ENCODE results near the gene FBXO36. TPM values are rescaled to one million over a fixed set of nuclear protein-coding genes. Genes with fewer than 3 reads are reported as not detected.

Gene FBXO36
- total and polyA plus RNA-seq, 2 of the 13 experiments (the other 11 are each of a cell fraction or from before 2014, with no cell fraction given), result 2.8 TPM

GRCh38 chr2:229921101-229921891 lies 1.0 kb upstream of the FBXO36 start (continued):
- TF ChIP-seq ZNF784 (CRISPR knock-in tag; IDR thresholded peaks at IDR 0.05; ENCODE audit: borderline replicate concordance), result no peak
- TF ChIP-seq KLF15 (CRISPR knock-in tag; IDR thresholded peaks at IDR 0.05; ENCODE audit: borderline replicate concordance), result no peak
- no peak for TF ChIP-seq FOXP1 (IDR thresholded peaks at IDR 0.05)
- TF ChIP-seq FOXP1 (CRISPR knock-in tag; IDR thresholded peaks at IDR 0.05), result no peak
- TF ChIP-seq FIP1L1 (IDR thresholded peaks at IDR 0.05; ENCODE audit: borderline replicate concordance, insufficient read depth, low read depth, low read length), result no peak
- TF ChIP-seq ZNF616 (CRISPR knock-in tag; IDR thresholded peaks at IDR 0.05; ENCODE audit: low read depth), result no peak
- no peak for TF ChIP-seq ISL2 (CRISPR knock-in tag; IDR thresholded peaks at IDR 0.05)
- TF ChIP-seq RNF219 (CRISPR knock-in tag; IDR thresholded peaks at IDR 0.05), result no peak
- no peak for TF ChIP-seq STAT5B (CRISPR knock-in tag; IDR thresholded peaks at IDR 0.05)
- peak; percentile 81 for TF ChIP-seq HDAC1 (CRISPR knock-in tag; IDR thresholded peaks at IDR 0.05)
- TF ChIP-seq, protein P1, sequence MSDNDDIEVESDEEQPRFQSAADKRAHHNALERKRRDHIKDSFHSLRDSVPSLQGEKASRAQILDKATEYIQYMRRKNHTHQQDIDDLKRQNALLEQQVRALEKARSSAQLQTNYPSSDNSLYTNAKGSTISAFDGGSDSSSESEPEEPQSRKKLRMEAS (IDR thresholded peaks at IDR 0.05), result 0 out of 2 replicates have a peak, but pooled peaks have one; percentile 39
- peak; percentile 98 for TF ChIP-seq SIN3A (IDR thresholded peaks at IDR 0.05; ENCODE audit: borderline replicate concordance, low read depth, low read length)
- peak; percentile 39; the same call in 1 of the 2 replicates for TF ChIP-seq KDM4B (CRISPR knock-in tag; IDR thresholded peaks at IDR 0.05)
- no peak for TF ChIP-seq ATF7-NPFF (CRISPR knock-in tag; IDR thresholded peaks at IDR 0.05; ENCODE audit: low read depth)
- no peak for TF ChIP-seq ZNF713 (CRISPR knock-in tag; IDR thresholded peaks at IDR 0.05)
- TF ChIP-seq PITX1 (CRISPR knock-in tag; IDR thresholded peaks at IDR 0.05), result 0 out of 2 replicates have a peak, but pooled peaks have one; percentile 52
- TF ChIP-seq SMC3 (IDR thresholded peaks at IDR 0.05; ENCODE audit: low read length), result no peak
- TF ChIP-seq, protein P2, sequence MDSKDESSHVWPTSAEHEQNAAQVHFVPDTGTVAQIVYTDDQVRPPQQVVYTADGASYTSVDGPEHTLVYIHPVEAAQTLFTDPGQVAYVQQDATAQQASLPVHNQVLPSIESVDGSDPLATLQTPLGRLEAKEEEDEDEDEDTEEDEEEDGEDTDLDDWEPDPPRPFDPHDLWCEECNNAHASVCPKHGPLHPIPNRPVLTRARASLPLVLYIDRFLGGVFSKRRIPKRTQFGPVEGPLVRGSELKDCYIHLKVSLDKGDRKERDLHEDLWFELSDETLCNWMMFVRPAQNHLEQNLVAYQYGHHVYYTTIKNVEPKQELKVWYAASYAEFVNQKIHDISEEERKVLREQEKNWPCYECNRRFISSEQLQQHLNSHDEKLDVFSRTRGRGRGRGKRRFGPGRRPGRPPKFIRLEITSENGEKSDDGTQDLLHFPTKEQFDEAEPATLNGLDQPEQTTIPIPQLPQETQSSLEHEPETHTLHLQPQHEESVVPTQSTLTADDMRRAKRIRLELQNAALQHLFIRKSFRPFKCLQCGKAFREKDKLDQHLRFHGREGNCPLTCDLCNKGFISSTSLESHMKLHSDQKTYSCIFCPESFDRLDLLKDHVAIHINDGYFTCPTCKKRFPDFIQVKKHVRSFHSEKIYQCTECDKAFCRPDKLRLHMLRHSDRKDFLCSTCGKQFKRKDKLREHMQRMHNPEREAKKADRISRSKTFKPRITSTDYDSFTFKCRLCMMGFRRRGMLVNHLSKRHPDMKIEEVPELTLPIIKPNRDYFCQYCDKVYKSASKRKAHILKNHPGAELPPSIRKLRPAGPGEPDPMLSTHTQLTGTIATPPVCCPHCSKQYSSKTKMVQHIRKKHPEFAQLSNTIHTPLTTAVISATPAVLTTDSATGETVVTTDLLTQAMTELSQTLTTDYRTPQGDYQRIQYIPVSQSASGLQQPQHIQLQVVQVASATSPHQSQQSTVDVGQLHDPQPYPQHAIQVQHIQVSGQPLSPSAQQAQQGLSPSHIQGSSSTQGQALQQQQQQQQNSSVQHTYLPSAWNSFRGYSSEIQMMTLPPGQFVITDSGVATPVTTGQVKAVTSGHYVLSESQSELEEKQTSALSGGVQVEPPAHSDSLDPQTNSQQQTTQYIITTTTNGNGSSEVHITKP (CRISPR knock-in tag; IDR thresholded peaks at IDR 0.05; ENCODE audit: low read depth), result no peak
- no peak for TF ChIP-seq ZNF83 (CRISPR knock-in tag; IDR thresholded peaks at IDR 0.05; ENCODE audit: borderline replicate concordance)
- no peak for TF ChIP-seq BCL3 (CRISPR knock-in tag; IDR thresholded peaks at IDR 0.05)
- no peak for TF ChIP-seq RFXANK (CRISPR knock-in tag; IDR thresholded peaks at IDR 0.05)
- TF ChIP-seq JUNB (CRISPR knock-in tag; IDR thresholded peaks at IDR 0.05; ENCODE audit: borderline replicate concordance), result no peak
- no peak for TF ChIP-seq ZNF251 (CRISPR knock-in tag; IDR thresholded peaks at IDR 0.05)

Data from HepG2 (cell line).